Endometrium (tissue), 2 donors: ENCODE results near the gene ATRIP.
A peak's percentile ranks its signal among the peaks of the same experiment; 100 is the strongest.
"Not testable (repeated sequence)": the region's sequence is repeated elsewhere in the genome, so short reads cannot be mapped to it uniquely, and the experiment has no call there.

Experiments
- FAIRE-seq: peaks from 2 replicates; lab custom pipeline; 2012; peaks lifted over from hg19 to GRCh38; lab: Jason Lieb, UNC
- donor health status: control.
- donor health status: control.

ATRIP gene

GRCh38 chr3:48437812-48438211, 8.7 kb upstream of the ATRIP start:
- no peak for FAIRE-seq

DNA sequence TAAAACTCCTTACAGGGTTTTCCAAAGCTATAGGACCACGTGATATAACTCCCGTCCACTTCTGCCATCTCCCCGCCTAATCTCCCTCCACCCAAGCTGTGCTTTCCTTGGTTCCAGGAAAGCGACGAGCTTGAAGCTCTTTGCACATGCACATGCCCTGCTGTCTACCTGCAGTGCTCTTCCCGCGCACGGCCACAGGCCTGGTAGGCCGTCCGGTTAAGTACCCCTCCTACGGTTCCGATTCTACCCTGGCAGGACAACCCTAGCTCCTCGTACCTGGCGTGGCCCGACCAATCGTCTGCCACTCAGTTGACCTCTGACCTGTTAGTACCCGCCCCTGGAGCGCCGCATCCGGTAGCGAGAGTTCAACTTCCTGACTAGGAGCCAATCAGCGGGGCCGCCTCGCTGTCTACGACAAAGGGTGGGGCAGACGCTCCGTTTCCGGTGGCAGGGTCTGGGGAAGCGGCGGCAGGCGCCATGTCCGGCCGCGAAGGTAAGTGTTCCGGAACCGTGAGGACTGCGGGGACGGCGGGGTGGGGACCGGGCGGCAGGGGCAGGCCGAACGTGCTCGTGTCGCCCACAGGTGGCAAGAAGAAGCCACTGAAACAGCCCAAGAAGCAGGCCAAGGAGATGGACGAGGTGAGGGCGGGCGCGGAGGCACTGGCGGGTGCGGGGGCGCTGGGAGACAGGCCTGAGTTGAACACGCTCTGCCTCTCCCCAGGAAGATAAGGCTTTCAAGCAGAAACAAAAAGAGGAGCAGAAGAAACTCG, 6.5 kb upstream of the ATRIP start, which contains the start of the genes CCDC51 and TMA7:
Gene CCDC51 (minus strand): TSS at position 300 of the 770 bp plus-strand sequence. CDS start 4,991 bp downstream, outside the sequence.
Gene TMA7 (plus strand): TSS at position 438 of the 770 bp plus-strand sequence. CDS start 40 bp downstream, at position 478.
- peak; percentile 94 for FAIRE-seq

DNA sequence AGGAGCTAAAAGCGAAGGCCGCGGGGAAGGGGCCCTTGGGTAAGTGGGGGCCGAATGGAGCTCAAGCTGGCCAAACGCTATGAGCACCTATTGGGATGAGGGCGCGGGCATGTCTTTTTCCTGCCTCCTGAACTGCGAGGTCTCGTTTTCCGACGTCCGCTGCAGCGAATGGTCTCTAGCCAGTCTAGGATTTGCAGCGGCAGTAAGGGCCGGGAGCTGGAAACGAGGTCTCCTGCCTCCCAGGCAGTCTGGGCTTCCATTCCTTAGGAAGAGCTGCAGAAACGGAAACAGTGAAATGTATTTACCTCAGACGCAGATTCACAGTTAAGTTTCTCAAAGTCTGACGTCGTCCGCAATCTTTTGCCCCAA, 6.0 kb upstream of the ATRIP start:
- no peak for FAIRE-seq

DNA sequence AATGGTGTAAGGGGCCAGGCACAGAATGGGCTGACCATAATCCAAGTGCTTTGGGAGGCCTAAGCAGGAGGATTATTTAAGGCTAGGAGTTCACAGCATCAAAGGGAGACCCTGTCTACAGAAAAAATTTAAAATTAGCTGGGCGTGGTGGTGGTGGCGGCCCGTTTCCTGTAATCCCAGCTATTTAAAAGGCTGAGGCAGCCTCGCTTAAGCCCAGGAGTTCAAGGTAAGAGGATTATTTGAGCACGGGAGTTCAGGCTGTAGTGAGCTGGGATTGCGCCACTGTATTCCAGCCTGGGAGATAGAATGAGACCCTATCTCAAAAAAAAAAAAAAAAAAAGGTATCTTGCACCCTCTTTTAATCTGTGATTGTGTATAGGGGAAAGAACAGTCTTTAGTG, 4.6 kb upstream of the ATRIP start:
- no peak for FAIRE-seq

GRCh38 chr3:48445277-48445882, 1.2 kb upstream of the ATRIP start:
- no peak for FAIRE-seq

DNA sequence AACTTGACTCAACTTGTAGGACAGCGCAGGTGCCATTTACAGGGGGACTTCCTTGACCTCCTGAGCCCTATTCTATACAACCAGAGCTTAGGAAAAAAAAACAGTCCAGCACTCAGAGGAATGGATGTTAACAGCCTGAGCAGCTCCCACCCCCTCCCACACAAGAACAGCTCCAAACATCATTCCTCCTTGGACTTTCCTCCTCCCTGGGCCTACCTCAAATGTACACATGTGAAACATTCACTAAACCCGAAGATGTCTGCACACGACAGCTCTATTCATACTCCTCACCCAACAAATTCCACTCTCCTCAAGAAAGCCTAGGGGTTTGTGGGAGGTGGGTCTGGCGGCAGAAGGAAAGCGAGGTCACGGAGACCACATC, 503 bp upstream of the ATRIP start:
- no peak for FAIRE-seq

DNA sequence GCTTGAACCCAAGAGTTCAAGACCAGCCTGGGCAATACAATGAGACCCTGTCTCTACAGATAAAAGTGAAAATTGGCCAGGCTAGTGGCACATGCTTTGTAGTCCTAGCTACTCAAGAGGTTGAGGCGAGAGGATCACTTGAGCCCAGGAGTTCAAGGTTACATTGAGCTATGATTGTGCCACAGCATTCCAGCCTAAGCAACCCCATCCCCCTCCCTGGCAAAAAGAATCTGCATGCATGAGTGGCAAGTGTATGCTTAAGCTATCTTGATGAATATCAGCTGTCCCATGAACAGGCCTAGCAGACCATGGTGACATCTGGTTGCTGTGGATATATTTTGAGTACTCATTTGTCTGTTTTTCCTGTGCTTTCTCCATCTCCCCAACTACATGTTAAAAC, 4.7 kb downstream of the ATRIP start:
- FAIRE-seq: no peak

GRCh38 chr3:48456456-48456855, 9.9 kb downstream of the ATRIP start:
- FAIRE-seq: no peak

GRCh38 chr3:48459331-48459730, 12.8 kb downstream of the ATRIP start:
- no peak for FAIRE-seq

GRCh38 chr3:48459773-48460516, 13.4 kb downstream of the ATRIP start:
- FAIRE-seq: no peak

DNA sequence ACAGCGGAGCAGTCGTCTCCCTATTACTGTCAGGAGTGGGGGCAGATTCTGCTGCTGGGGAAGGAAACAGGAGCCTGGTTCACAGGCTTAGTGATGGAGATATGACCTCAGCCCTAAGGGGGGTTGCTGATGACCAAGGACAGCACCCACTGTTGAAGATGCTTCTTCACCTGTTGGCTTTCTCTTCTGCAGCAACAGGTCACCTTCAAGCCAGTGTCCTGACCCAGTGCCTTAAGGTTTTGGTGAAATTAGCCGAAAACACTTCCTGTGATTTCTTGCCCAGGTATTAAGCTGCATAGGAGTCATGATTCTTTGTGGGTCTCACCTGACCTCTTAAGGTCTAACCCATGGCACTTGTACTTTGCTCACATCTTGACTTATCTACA, 14.0 kb downstream of the ATRIP start:
- FAIRE-seq: no peak

- not testable (repeated sequence) for FAIRE-seq
These were observed 15.2 kb downstream of the ATRIP start for GRCh38 chr3:48461767-48462166.

DNA sequence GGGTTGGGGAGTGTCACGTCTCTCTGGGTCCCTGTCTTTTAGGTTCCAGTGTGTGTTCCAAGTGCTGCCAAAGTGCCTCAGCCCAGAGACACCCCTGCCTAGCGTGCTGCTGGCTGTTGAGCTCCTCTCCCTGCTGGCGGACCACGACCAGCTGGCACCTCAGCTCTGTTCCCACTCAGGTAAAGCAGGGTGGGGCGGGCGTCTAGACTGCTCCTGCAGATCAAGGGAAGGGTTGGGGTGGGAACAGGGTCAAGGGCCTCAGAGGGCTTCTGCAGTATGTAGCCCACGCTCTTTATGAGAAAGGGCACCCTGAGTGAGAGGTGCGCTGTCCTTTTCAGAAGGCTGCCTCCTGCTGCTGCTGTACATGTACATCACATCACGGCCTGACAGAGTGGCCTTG, 17.2 kb downstream of the ATRIP start:
- no peak for FAIRE-seq

- no peak for FAIRE-seq
These were observed 18.2 kb downstream of the ATRIP start for GRCh38 chr3:48464713-48465221.

DNA sequence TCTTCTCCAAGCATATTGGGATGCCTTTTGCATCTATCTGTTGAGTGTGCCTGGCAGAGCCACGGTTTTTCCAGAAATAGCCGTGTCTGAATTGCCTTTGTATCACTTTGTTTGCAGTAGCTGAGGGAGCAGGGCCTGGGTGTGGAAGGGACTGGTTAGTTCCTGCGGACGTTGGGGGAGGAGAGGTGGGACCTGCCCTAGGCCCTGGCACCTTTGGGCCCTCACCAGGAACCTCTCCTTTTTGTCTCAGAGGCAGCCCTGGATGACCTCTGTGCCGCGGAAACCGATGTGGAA, 18.6 kb downstream of the ATRIP start:
- no peak for FAIRE-seq

DNA sequence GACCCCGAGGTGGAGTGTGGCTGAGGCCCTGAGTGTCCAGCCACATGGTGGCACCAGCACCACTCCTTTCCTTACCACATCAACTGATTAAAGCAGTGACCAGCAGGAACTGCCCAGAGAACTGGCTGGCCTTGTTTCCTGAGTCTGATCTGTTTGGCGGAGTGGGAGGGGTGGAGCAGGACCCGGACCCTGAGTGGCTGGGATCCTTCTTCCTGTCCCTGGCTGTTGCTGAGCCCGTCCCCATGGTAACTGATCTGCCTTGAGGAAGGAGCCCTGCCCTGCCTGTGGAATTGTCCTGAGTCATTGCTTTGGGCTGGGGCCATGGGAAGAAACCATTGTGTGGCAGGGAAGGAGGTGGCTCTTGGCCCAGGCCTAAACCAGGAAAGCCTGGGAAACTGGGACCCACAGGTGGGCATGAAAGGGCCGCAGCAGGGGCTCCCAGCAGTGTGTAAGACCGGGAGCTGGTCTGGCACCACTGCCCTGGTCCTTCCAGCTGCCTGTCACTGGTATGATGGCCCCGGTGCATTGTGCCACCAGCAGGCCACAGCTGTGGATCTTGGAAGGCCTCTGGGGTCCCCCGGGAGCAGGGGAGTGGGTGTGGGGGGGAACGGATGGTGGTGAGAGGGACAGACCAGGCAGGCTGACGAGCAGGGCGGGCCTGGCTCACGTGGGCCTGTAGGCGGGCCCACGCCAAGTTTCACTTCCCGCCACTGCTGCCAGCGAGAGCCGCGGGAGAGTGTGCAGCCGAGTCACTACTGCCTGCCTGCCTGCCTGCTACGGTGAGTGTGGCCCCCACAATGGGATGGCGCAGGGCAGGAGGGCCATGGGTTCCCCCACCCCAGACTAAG, 19.2 kb downstream of the ATRIP start:
- FAIRE-seq: peak; percentile 99

- no peak for FAIRE-seq
These were observed 20.0 kb downstream of the ATRIP start for GRCh38 chr3:48466386-48467109.

DNA sequence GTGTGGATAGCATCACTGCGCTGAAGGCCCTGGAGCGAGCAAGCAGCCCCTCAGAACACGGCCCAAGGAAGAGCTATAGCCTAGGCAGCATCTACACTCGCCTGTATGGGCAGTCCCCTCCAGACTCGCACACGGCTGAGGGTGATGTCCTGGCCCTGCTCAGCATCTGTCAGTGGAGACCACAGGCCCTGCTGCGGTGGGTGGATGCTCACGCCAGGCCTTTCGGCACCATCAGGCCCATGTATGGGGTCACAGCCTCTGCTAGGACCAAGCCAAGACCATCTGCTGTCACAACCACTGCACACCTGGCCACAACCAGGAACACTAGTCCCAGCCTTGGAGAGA, 20.5 kb downstream of the ATRIP start:
- FAIRE-seq: no peak

DNA sequence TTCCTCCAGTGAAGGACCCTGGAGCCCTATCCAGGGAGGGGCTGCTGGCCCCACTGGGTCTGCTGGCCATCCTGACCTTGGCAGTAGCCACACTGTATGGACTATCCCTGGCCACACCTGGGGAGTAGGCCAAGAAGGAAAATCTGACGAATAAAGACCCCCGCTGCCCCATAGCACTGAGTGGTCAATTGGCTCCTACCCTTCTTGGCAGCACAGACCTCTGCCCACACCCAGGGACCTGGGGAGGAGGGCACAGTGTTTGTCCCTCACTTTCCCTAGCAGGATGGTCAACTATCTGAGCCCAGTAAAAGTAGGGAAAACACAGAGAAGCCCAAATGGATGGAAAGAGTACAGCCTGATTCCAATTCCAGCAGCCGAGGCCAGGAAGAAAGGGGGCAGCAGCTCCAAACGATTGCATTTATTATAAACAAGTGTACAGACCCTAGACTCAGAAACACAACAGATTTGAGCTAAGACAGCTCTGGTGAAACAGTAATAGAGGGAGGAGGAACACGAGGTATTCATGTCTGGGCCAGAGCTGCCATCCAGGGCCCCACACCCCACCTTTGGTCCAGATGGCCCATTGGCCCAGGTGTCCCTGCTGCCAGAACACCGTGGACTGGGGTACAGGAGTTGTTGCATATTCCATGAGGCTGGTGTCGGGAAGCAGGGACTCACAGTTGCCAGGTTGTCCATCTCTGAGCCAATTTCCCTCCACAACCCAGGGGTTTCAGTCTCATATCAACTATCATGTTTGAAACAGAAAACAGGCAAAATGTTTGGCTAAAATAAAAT, 21.1 kb downstream of the ATRIP start:
- no peak for FAIRE-seq

DNA sequence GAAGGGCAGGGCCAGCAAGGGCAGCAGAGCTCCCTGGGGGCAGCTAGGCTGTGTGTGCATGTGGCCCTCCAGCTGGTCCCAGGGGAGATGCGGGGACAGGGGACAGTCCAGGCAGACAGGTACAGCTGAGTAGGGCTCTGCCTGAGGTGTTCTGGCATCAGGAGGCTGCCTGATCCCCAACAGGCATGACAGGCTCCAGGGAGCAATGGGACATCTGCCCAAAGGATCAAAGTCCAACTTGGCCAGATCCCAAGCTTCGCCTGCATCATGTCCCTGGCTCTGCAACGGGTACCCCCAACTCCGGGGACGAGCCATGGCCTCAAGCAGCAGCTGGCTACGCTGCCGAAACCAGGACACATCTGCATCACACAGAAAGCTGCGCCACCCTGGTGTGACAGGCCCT, 21.8 kb downstream of the ATRIP start:
- no peak for FAIRE-seq
